K562 (cell line): ENCODE results near the gene RORB. TPM values are rescaled to one million over a fixed set of nuclear protein-coding genes. Genes with fewer than 3 reads are reported as not detected.

Experiments
- ATAC-seq: fragments of 200-7000 bp; cut with Tn5 transposase; 3 replicates; pipeline ENCODE4 v1.9.1; 2020; ENCODE audit warnings: moderate library complexity
- BruUV-seq: library from RNA; stranded (reverse); fragments of 400-500 nt; replicated peaks from 2 replicates; lab custom pipeline; 2021; lab: Mats Ljungman, UMichigan
- CTCF ChIA-PET: fragments of 300-600 bp; formaldehyde crosslinking; extraction: SDS; loops from one replicate; lab custom pipeline; 2021; ENCODE audit warnings: low intra/inter-chr PET ratio; lab: Yijun Ruan, JAX
- POLR2A ChIA-PET: fragments of 300-600, 350-650 bp; sonication (Branson Sonifier 250); formaldehyde crosslinking; extraction: SDS; loops from one replicate; lab custom pipeline; 2021; ENCODE audit warnings: antibody characterized with exemption, inconsistent platforms; lab: Yijun Ruan, JAX
- DNase-seq, 4 experiments: peaks; one replicate each; pipeline versions ENCODE4 v3.0.0 to v3.0.0-alpha.2; 2011 to 2018; ENCODE audit warnings: low spot score in 3 of 4, mixed read lengths in 3 of 4; ENCODE audit errors: extremely low read depth in 1 of 4
- FAIRE-seq: peaks from 2 replicates; lab custom pipeline; 2011; peaks lifted over from hg19 to GRCh38; lab: Jason Lieb, UNC
- H2AFZ ChIP-seq: 2 replicates; pipeline ENCODE4 v1.6.0; 2011; ENCODE audit warnings: low read depth, low read length, control low read depth, inconsistent platforms
- H3K27ac ChIP-seq: fragments of 200-600 bp; 3 replicates; pipeline ENCODE4 v1.8.0; 2011; ENCODE audit warnings: low read depth, mild to moderate bottlenecking, control low read depth, inconsistent platforms, low read length, moderate library complexity, mixed read lengths; ENCODE audit errors: extremely low read depth
- H3K27me3 ChIP-seq, 2 experiments: fragments of 300-600 bp in 1 of 2; 2 replicates in 1 of 2; 3 replicates in 1 of 2; pipeline versions ENCODE4 v1.6.0 to v1.8.0; 2011; ENCODE audit warnings: inconsistent platforms in 2 of 2, low read length in 2 of 2, mild to moderate bottlenecking in 1 of 2, mixed read lengths in 1 of 2, moderate library complexity in 1 of 2; ENCODE audit not compliant: control insufficient read depth in 2 of 2, insufficient read depth in 2 of 2
- H3K36me3 ChIP-seq: fragments of 300-600 bp; 3 replicates; pipeline ENCODE4 v1.8.0; 2011; ENCODE audit warnings: mild to moderate bottlenecking, low read length, inconsistent platforms; ENCODE audit not compliant: control insufficient read depth, insufficient read depth
- H3K4me1 ChIP-seq, 2 experiments: fragments of 200-600 bp in 1 of 2; replicated peaks in 1 of 2; 2 replicates in 1 of 2; 3 replicates in 1 of 2; pipeline versions ENCODE4 v1.5.1 to v1.8.0; 2011; ENCODE audit warnings: inconsistent platforms in 2 of 2, low read length in 2 of 2, mild to moderate bottlenecking in 1 of 2, mixed read lengths in 1 of 2, moderate library complexity in 1 of 2; ENCODE audit not compliant: control insufficient read depth in 2 of 2, insufficient read depth in 2 of 2
- H3K4me2 ChIP-seq: 2 replicates; pipeline ENCODE4 v1.6.1; 2011; ENCODE audit warnings: low read length, control low read depth, inconsistent platforms, mixed read lengths; ENCODE audit not compliant: insufficient read depth
- H3K4me3 ChIP-seq: fragments of 200-600 bp; sonication (generic), shearing (Covaris generic); 2 replicates; pipeline ENCODE4 v1.5.1; 2016; ENCODE audit warnings: control low read depth, inconsistent platforms
- H3K79me2 ChIP-seq: fragments of 200-600 bp; 3 replicates; pipeline ENCODE4 v1.8.0; 2011; ENCODE audit warnings: low read length, inconsistent platforms; ENCODE audit not compliant: control insufficient read depth, insufficient read depth
- H3K9ac ChIP-seq, 2 experiments: 2 replicates each; pipeline versions ENCODE4 v1.6.0 to v1.6.1; 2011; ENCODE audit warnings: low read depth in 2 of 2, low read length in 2 of 2, control low read depth in 1 of 2, inconsistent platforms in 1 of 2, mild to moderate bottlenecking in 1 of 2, mixed read lengths in 1 of 2; ENCODE audit not compliant: insufficient read depth in 1 of 2
- H3K9me1 ChIP-seq: one replicate; pipeline ENCODE4 v1.6.0; 2011; ENCODE audit warnings: inconsistent platforms, mild to moderate bottlenecking, low read length, moderate library complexity; ENCODE audit not compliant: control insufficient read depth, insufficient read depth
- H3K9me3 ChIP-seq: replicated peaks from 2 replicates; pipeline ENCODE4 v1.5.1; 2011; ENCODE audit warnings: low read depth, low read length, inconsistent platforms; ENCODE audit not compliant: control insufficient read depth, insufficient read depth
- H4K20me1 ChIP-seq: replicated peaks from 2 replicates; pipeline ENCODE4 v1.6.1; 2011; ENCODE audit warnings: low read length, inconsistent platforms, mixed read lengths; ENCODE audit not compliant: control insufficient read depth, insufficient read depth
- CREM ChIP-seq: IDR thresholded peaks from 2 replicates; pipeline ENCODE4 v1.6.1; 2014; ENCODE audit warnings: antibody characterized with exemption, low read depth
- MEIS2 ChIP-seq: fragments of 450-650 bp; IDR thresholded peaks from 2 replicates; pipeline ENCODE4 v1.6.1; 2014; ENCODE audit warnings: mild to moderate bottlenecking; ENCODE audit not compliant: partially characterized antibody
- ZNF3 ChIP-seq: fragments of 250-450 bp; sonication (Bioruptor Pico); IDR thresholded peaks from 2 replicates; pipeline ENCODE4 v1.5.0; 2021; ENCODE audit warnings: mild to moderate bottlenecking, moderate library complexity
- ZNF354B ChIP-seq: fragments of 250-450 bp; sonication (Bioruptor Pico); IDR thresholded peaks from 2 replicates; pipeline ENCODE4 v1.4.0; 2020
- WGBS: fragments of 100-300 bp; shearing (Covaris generic); methylation state at CpG from one replicate; pipeline ENCODE4 v1.1.6; 2016; ENCODE audit warnings: low coverage, mixed read lengths; ENCODE audit not compliant: insufficient coverage; ENCODE audit errors: missing lambda C conversion rate; 5-methylcytosine and 5-hydroxymethylcytosine counted together
- in situ Hi-C: fragments of 300-500 bp; cut with MboI; formaldehyde crosslinking; loops from 4 replicates; pipeline ENCODE4 v1.15.0; 2018; ENCODE audit warnings: inconsistent platforms, mixed read lengths
- intact Hi-C: fragments of 100-400 bp; cut with micrococcal nuclease; formaldehyde crosslinking; loops from 2 replicates; pipeline ENCODE4 v1.14.2; 2022
- polyA plus RNA-seq, 8 experiments: library from polyadenylated mRNA; depleted of rRNA in 4 of 8; stranded (reverse) in 5 of 8; unstranded in 3 of 8; fragments of >200 nt; fragmentation: Nextera tagmentation in 2 of 8; fragmentation: Illumina TruSeq in 1 of 8; extraction: Ambion mirVana in 2 of 8; extraction: Trizol in 1 of 8; gene quantifications; 2 replicates each; pipeline versions ENCODE4 v1.2.1 to v1.2.3, GENCODE V29; 2011 to 2014; ENCODE audit warnings: inconsistent platforms in 1 of 8, missing spikeins in 1 of 8
- total RNA-seq, 7 experiments: library from RNA; depleted of rRNA in 6 of 7; stranded (reverse); fragments of >200 nt in 6 of 7; fragmentation: Illumina TruSeq in 2 of 7; extraction: Trizol in 2 of 7; gene quantifications; 2 replicates each; pipeline versions ENCODE4 v1.2.1 to v1.2.3, GENCODE V29; 2011 to 2021; ENCODE audit warnings: low replicate concordance in 1 of 7
- TF ChIP-seq, protein P1 (sequence below): fragments of 450-650 bp; IDR thresholded peaks from 2 replicates; pipeline ENCODE4 v1.6.1; 2016
- TF ChIP-seq, protein P2 (sequence below), 2 experiments: IDR thresholded peaks in 1 of 2; conservative IDR thresholded peaks in 1 of 2; 2 replicates each; pipeline ENCODE4 v1.6.1; 2016; ENCODE audit warnings: low read depth in 2 of 2, mild to moderate bottlenecking in 1 of 2, missing compliant biosample characterization in 1 of 2, missing genetic modification characterization in 1 of 2, moderate library complexity in 1 of 2

The RORB gene
- total and polyA plus RNA-seq, 9 of the 15 experiments (the other 6 are each of a cell fraction or from before 2014, with no cell fraction given) = not detected

DNA sequence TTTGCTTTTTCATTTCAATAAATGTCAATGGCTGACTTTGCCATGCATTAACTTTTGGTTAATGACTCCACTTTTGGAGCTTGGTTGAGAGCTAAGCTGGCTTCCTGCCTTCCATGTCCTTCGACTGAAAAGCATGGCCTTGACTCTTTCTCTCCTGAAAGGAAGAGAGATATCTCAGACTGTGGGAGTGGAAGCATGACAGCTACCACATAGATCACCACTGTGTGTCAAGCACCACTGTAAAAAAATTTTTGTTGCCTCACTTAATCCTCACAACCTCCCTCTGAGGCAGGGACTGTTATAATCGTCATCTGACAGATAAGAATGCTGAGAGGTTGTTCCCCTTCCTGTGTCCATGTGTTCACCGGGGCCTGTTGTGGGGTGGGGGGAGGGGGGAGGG is 184.8 kb downstream of the RORB start:
- no peak for ATAC-seq
- H3K9ac ChIP-seq = no peak overlapping the region
- intact Hi-C loops (no loop called here), in situ Hi-C loops (no loop called here)
- H4K20me1 ChIP-seq = no peaks in the 10 kb centered on the region
- DNase-seq = peak in 1 of 4 experiments; percentile 2
- no peaks in the 10 kb centered on the region for H3K9me1 ChIP-seq
- no peak overlapping the region for H3K4me3 ChIP-seq
- BruUV-seq = no TSS peak
- no peak overlapping the region for H3K27ac ChIP-seq
- H3K27me3 ChIP-seq = no peaks in the 10 kb centered on the region; a peak in 1 of 5 replicates
- ChIA-PET CTCF (no interaction called here), POLR2A (interaction anchor here (1.3 kb wide), 1 partner anchor 14 kb away, joined by 3 read pairs; no protein-coding TSS in a partner anchor)
- TF ChIP-seq MEIS2 = peak; percentile 12
- 0 out of 2 replicates have a peak, but pooled peaks have one; percentile 11 for TF ChIP-seq CREM
- TF ChIP-seq ZNF3 (CRISPR knock-in tag) = no peak
- TF ChIP-seq, protein P1, sequence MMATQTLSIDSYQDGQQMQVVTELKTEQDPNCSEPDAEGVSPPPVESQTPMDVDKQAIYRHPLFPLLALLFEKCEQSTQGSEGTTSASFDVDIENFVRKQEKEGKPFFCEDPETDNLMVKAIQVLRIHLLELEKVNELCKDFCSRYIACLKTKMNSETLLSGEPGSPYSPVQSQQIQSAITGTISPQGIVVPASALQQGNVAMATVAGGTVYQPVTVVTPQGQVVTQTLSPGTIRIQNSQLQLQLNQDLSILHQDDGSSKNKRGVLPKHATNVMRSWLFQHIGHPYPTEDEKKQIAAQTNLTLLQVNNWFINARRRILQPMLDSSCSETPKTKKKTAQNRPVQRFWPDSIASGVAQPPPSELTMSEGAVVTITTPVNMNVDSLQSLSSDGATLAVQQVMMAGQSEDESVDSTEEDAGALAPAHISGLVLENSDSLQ = no peak
- TF ChIP-seq, protein P2, sequence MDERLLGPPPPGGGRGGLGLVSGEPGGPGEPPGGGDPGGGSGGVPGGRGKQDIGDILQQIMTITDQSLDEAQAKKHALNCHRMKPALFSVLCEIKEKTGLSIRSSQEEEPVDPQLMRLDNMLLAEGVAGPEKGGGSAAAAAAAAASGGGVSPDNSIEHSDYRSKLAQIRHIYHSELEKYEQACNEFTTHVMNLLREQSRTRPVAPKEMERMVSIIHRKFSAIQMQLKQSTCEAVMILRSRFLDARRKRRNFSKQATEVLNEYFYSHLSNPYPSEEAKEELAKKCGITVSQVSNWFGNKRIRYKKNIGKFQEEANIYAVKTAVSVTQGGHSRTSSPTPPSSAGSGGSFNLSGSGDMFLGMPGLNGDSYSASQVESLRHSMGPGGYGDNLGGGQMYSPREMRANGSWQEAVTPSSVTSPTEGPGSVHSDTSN (CRISPR knock-in tag; IDR thresholded peaks at IDR 0.05; ENCODE audit: low read depth) = no peak
- TF ChIP-seq, protein P2 (tag; conservative IDR thresholded peaks at IDR 0.05; ENCODE audit: low read depth) = 0 out of 2 replicates have a peak, but pooled peaks have one; percentile 16
- no peak for TF ChIP-seq ZNF354B (CRISPR knock-in tag)
- 0% methylated on average over 3 of the region's 3 CpGs for WGBS
- no peak overlapping the region for H2AFZ ChIP-seq
- H3K79me2 ChIP-seq = no peaks in the 10 kb centered on the region
- no peak overlapping the region for H3K4me2 ChIP-seq
- no peak for FAIRE-seq
- no peaks in the 10 kb centered on the region for H3K9me3 ChIP-seq
- H3K36me3 ChIP-seq = no peaks in the 10 kb centered on the region
- H3K4me1 ChIP-seq = no peaks in the 10 kb centered on the region
